GM23338 (cell line): ENCODE data around the gene GNAO1. TPM values are rescaled to one million over a fixed set of nuclear protein-coding genes. Genes with fewer than 3 reads are reported as not detected.

Source experiments
- ATAC-seq: fragments of 200-7000 bp; cut with Tn5 transposase; 3 replicates; pipeline ENCODE4 v1.9.1; 2020
- DNase-seq: peaks from one replicate; pipeline ENCODE4 v3.0.0-alpha.2; 2015; ENCODE audit warnings: low spot score
- H2AFZ ChIP-seq: fragments of 200-600 bp; sonication (generic); 2 replicates; pipeline ENCODE4 v1.8.0; 2016; ENCODE audit warnings: antibody characterized with exemption, mild to moderate bottlenecking, moderate library complexity
- H3F3A ChIP-seq: fragments of 200-600 bp; sonication (generic); replicated peaks from 2 replicates; pipeline ENCODE4 v1.8.0; 2017; ENCODE audit warnings: antibody characterized with exemption, mixed run types, low read depth
- H3K27ac ChIP-seq: fragments of 200-600 bp; sonication (generic); 2 replicates; pipeline ENCODE4 v1.6.1; 2016; ENCODE audit warnings: low read depth
- H3K27me3 ChIP-seq: fragments of 200-600 bp; sonication (generic); 2 replicates; pipeline ENCODE4 v1.8.0; 2016; ENCODE audit warnings: mild to moderate bottlenecking, mixed run types, moderate library complexity; ENCODE audit not compliant: insufficient read depth
- H3K36me3 ChIP-seq: fragments of 200-600 bp; sonication (generic); 2 replicates; pipeline ENCODE4 v1.8.0; 2016; ENCODE audit warnings: mild to moderate bottlenecking; ENCODE audit not compliant: insufficient read depth
- H3K4me1 ChIP-seq: fragments of 200-600 bp; sonication (generic); 2 replicates; pipeline ENCODE4 v1.8.0; 2016; ENCODE audit warnings: mild to moderate bottlenecking, moderate library complexity; ENCODE audit not compliant: insufficient read depth
- H3K4me2 ChIP-seq: fragments of 200-600 bp; sonication (generic); 2 replicates; pipeline ENCODE4 v1.7.1; 2017; ENCODE audit warnings: mixed run types
- H3K4me3 ChIP-seq: fragments of 200-600 bp; sonication (generic); 2 replicates; pipeline ENCODE4 v1.6.1; 2016; ENCODE audit warnings: mixed run types
- H3K79me2 ChIP-seq: fragments of 200-600 bp; sonication (generic); replicated peaks from 2 replicates; pipeline ENCODE4 v1.8.0; 2017; ENCODE audit warnings: mild to moderate bottlenecking; ENCODE audit not compliant: insufficient read depth
- H3K9me2 ChIP-seq: fragments of 200-600 bp; sonication (generic); 2 replicates; pipeline ENCODE4 v1.8.0; 2017; ENCODE audit not compliant: insufficient read depth
- H4K20me1 ChIP-seq: fragments of 200-600 bp; sonication (generic); replicated peaks from 2 replicates; pipeline ENCODE4 v1.8.0; 2017; ENCODE audit warnings: mild to moderate bottlenecking; ENCODE audit not compliant: insufficient read depth
- H3K27ac Mint-ChIP-seq: 2 replicates; pipeline ENCODE4 v1.8.0; 2020; ENCODE audit warnings: inconsistent platforms, mild to moderate bottlenecking, moderate library complexity, mixed read lengths
- H3K27me3 Mint-ChIP-seq: 3 replicates; pipeline ENCODE4 v1.8.0; 2022; ENCODE audit warnings: low read depth, mild to moderate bottlenecking, moderate library complexity, mixed read lengths, inconsistent platforms; ENCODE audit not compliant: insufficient read depth, poor library complexity
- H3K36me3 Mint-ChIP-seq: 3 replicates; pipeline ENCODE4 v1.8.0; 2021; ENCODE audit warnings: low read depth, mild to moderate bottlenecking, inconsistent platforms, moderate library complexity, mixed read lengths
- H3K4me1 Mint-ChIP-seq: 3 replicates; pipeline ENCODE4 v1.8.0; 2020; ENCODE audit warnings: mild to moderate bottlenecking, inconsistent platforms, mixed read lengths
- H3K4me3 Mint-ChIP-seq: 3 replicates; pipeline ENCODE4 v1.8.0; 2021; ENCODE audit warnings: moderate library complexity, mild to moderate bottlenecking, inconsistent platforms, mixed read lengths
- H3K9me3 Mint-ChIP-seq: 3 replicates; pipeline ENCODE4 v1.8.0; 2020; ENCODE audit warnings: moderate library complexity, mild to moderate bottlenecking, inconsistent platforms, mixed read lengths
- CREB1 ChIP-seq: fragments of 250-450 bp; sonication (Bioruptor Pico); IDR thresholded peaks from 2 replicates; pipeline ENCODE4 v1.5.0; 2020; ENCODE audit warnings: low read depth, mild to moderate bottlenecking, moderate library complexity
- EZH2 ChIP-seq: fragments of 200-600 bp; sonication (generic); IDR thresholded peaks from one replicate; pipeline ENCODE4 v1.8.0; 2017; ENCODE audit warnings: antibody characterized with exemption, mild to moderate bottlenecking, low read depth; ENCODE audit not compliant: unreplicated experiment
- NANOG ChIP-seq: IDR thresholded peaks from 2 replicates; pipeline ENCODE4 v1.6.1; 2016; ENCODE audit warnings: antibody characterized with exemption, borderline replicate concordance
- POLR2AphosphoS5 ChIP-seq: IDR thresholded peaks from 2 replicates; pipeline ENCODE4 v1.6.1; 2016; ENCODE audit warnings: antibody characterized with exemption, low read depth
- STAT1 ChIP-seq: IDR thresholded peaks from one replicate; pipeline ENCODE4 v1.6.1; 2016; ENCODE audit warnings: antibody characterized with exemption; ENCODE audit not compliant: unreplicated experiment
- ZNF114 ChIP-seq: fragments of 250-450 bp; sonication (Bioruptor Pico); IDR thresholded peaks from 2 replicates; pipeline ENCODE4 v1.5.0; 2020; ENCODE audit warnings: mild to moderate bottlenecking, moderate library complexity
- ZNF462 ChIP-seq: fragments of 250-450 bp; sonication (Bioruptor Pico); IDR thresholded peaks from 2 replicates; pipeline ENCODE4 v1.5.0; 2020; ENCODE audit warnings: mild to moderate bottlenecking, moderate library complexity
- polyA plus RNA-seq: library from polyadenylated mRNA; unstranded; fragments of >200 nt; fragmentation: Nextera tagmentation; extraction: Ambion mirVana; gene quantifications from 2 replicates; pipeline ENCODE4 v1.2.1, GENCODE V29; 2016
- total RNA-seq: library from RNA; depleted of rRNA; stranded (reverse); fragments of >200 nt; shearing (Covaris generic); gene quantifications from 2 replicates; pipeline ENCODE4 v1.2.3, GENCODE V29; 2014

The GNAO1 gene
- total and polyA plus RNA-seq, 2 experiments from 2014 or later, result 6.5 to 24.8 TPM

DNA sequence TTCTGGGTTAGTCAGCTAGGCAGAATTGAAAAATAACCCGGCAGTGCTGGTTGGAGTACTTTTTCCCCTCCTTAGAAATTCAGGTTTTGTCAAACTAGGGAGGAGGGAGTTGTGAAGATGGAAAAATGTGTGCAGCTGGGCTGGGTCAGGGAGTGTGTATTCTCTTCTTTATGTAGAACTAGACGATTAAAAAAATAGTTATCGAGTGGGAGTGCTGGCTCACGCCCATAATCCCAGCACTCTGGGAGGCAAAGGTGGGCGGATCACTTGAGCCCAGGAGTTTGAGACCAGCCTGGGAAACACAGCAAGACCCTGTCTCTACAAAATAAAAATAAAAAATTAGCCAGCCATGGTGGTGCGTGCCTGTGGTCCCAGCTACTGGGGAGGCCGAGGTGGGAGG is 106.4 kb downstream of the GNAO1 start (continued):
- TF ChIP-seq ZNF462 (CRISPR knock-in tag) (no peak), STAT1 (no peak), EZH2 (no peak)

GRCh38 chr16:56298116-56298515 is 106.8 kb downstream of the GNAO1 start:
- no peak overlapping the region for H3K4me2 ChIP-seq
- H3K79me2 ChIP-seq, result no peaks in the 10 kb centered on the region
- no peak overlapping the region for H3K4me3 ChIP-seq
- no peak for DNase-seq
- H3K27ac ChIP-seq, result no peak overlapping the region
- no peaks in the 10 kb centered on the region for H3K9me2 ChIP-seq
- Mint-ChIP-seq H3K27ac (no peak overlapping the region), H3K4me1 (peaks cover 26% of the 10 kb centered on the region), H3K9me3 (no peaks in the 10 kb centered on the region), H3K36me3 (no peaks in the 10 kb centered on the region; the same call in 2 of the 3 replicates), H3K4me3 (no peak overlapping the region), H3K27me3 (peaks cover 2% of the 10 kb centered on the region)
- peaks cover 22% of the 10 kb centered on the region for H3K4me1 ChIP-seq
- peaks cover 15% of the 10 kb centered on the region for H4K20me1 ChIP-seq
- no peak for TF ChIP-seq NANOG
- no peak for TF ChIP-seq ZNF114 (CRISPR knock-in tag)
- TF ChIP-seq EZH2, result no peak
- no peak for TF ChIP-seq CREB1 (CRISPR knock-in tag)
- TF ChIP-seq POLR2AphosphoS5, result no peak
- TF ChIP-seq STAT1, result no peak
- H2AFZ ChIP-seq, result no peak overlapping the region
- H3K27me3 ChIP-seq, result 0 out of 2 replicates have a peak, but pooled peaks cover 4% of the 10 kb centered on the region
- ATAC-seq, result no peak
- 0 out of 2 replicates have a peak, but pooled peaks cover 3% of the 10 kb centered on the region for H3F3A ChIP-seq
- H3K36me3 ChIP-seq, result no peaks in the 10 kb centered on the region
